Gastroesophageal sphincter (tissue), 3 donors: ENCODE results near the gene ARMH1.

ENCODE experiments used
- CTCF ChIP-seq, 4 experiments: fragments of 200-600 bp in 2 of 4; fragments of 450-650 bp in 2 of 4; sonication (generic) in 1 of 4; IDR thresholded peaks; one replicate each; pipeline ENCODE4 v1.5.1; 2017 to 2019; ENCODE audit warnings: antibody characterized with exemption in 4 of 4, mild to moderate bottlenecking in 2 of 4, moderate library complexity in 2 of 4
- POLR2A ChIP-seq, 2 donors: fragments of 450-650 bp; IDR thresholded peaks; one replicate each; pipeline ENCODE4 v1.6.1; 2017; ENCODE audit warnings: antibody characterized with exemption in 2 of 2, mild to moderate bottlenecking in 2 of 2, moderate library complexity in 1 of 2

GRCh38 chr1:44663417-44663816 is 11.1 kb upstream of the ARMH1 start:
- no peak for TF ChIP-seq CTCF (IDR thresholded peaks at IDR 0.05)
- no peak for TF ChIP-seq POLR2A (IDR thresholded peaks at IDR 0.05)
